NOMO-1 (cell line): ENCODE data around the gene SCT.

Experiments
- DNase-seq, 2 experiments: peaks; one replicate each; lab custom pipeline; 2025; ENCODE audit not compliant: unreplicated experiment in 2 of 2; lab: John Stamatoyannopoulos, UW

Gene SCT

GRCh38 chr11:611001-611996 lies 15.7 kb downstream of the SCT start:
- no peak for DNase-seq

- no peak for DNase-seq
These were observed 16.7 kb downstream of the SCT start for GRCh38 chr11:610146-610801.

GRCh38 chr11:609341-609811 lies 17.6 kb downstream of the SCT start:
- no peak for DNase-seq

- DNase-seq, result no peak
These were observed 18.2 kb downstream of the SCT start for GRCh38 chr11:608791-609251.

- no peak for DNase-seq
These were observed 18.9 kb downstream of the SCT start for GRCh38 chr11:607971-608659.

- no peak for DNase-seq
These were observed 19.8 kb downstream of the SCT start for GRCh38 chr11:607020-607780.

- no peak for DNase-seq
These were observed 20.7 kb downstream of the SCT start for GRCh38 chr11:606245-606644.

GRCh38 chr11:605286-606129 lies 21.5 kb downstream of the SCT start:
- DNase-seq, result no peak

GRCh38 chr11:603154-603553 lies 23.8 kb downstream of the SCT start:
- no peak for DNase-seq

GRCh38 chr11:601573-602245 lies 25.3 kb downstream of the SCT start:
- no peak for DNase-seq

GRCh38 chr11:598005-598680 lies 28.8 kb downstream of the SCT start:
- DNase-seq, result no peak

- DNase-seq, result no peak
These were observed 29.7 kb downstream of the SCT start for GRCh38 chr11:597166-597725.

- DNase-seq, result no peak
These were observed 30.6 kb downstream of the SCT start for GRCh38 chr11:596374-596773.

GRCh38 chr11:595400-595799 lies 31.6 kb downstream of the SCT start:
- no peak for DNase-seq

- DNase-seq, result no peak
These were observed 33.6 kb downstream of the SCT start for GRCh38 chr11:593347-593746.

GRCh38 chr11:592918-593317 lies 34.1 kb downstream of the SCT start:
- no peak for DNase-seq

GRCh38 chr11:592501-592900 lies 34.5 kb downstream of the SCT start:
- DNase-seq, result no peak

GRCh38 chr11:590997-591396 lies 36.0 kb downstream of the SCT start:
- no peak for DNase-seq
